Left kidney (tissue), 2 donors: ENCODE measurements around the gene FA2H. TPM values are rescaled to one million over a fixed set of nuclear protein-coding genes. Genes with fewer than 3 reads are reported as not detected.
"Not testable (repeated sequence)": the region's sequence is repeated elsewhere in the genome, so short reads cannot be mapped to it uniquely, and the experiment has no call there.

ENCODE experiments used
- DNase-seq: peaks from one replicate; pipeline ENCODE4 v3.0.0-alpha.2; 2013
- polyA plus RNA-seq: library from polyadenylated mRNA; unstranded; fragments of 120-200 nt; gene quantifications from one replicate; pipeline ENCODE4 v1.2.1, GENCODE V29; 2013; ENCODE audit not compliant: insufficient read length

FA2H gene
- polyA plus RNA-seq, 1 donor: 3.1 TPM

- no peak for DNase-seq
Measured at GRCh38 chr16:74680681-74681080, 93.9 kb downstream of the FA2H start.

- DNase-seq: no peak
Measured at GRCh38 chr16:74679983-74680382, 94.6 kb downstream of the FA2H start.

- no peak for DNase-seq
Measured at GRCh38 chr16:74677868-74678267, 96.8 kb downstream of the FA2H start.

GRCh38 chr16:74673876-74674275, 100.7 kb downstream of the FA2H start:
- DNase-seq: no peak

- DNase-seq: not testable (repeated sequence)
Measured at GRCh38 chr16:74668877-74669276, 105.7 kb downstream of the FA2H start.

GRCh38 chr16:74667255-74667700, 107.3 kb downstream of the FA2H start:
- peak; percentile 36 for DNase-seq

- peak; percentile 97 for DNase-seq
Measured at GRCh38 chr16:74666425-74667254, 108.0 kb downstream of the FA2H start, which contains the start of gene RFWD3. TSS of gene RFWD3 (minus strand) at chr16:74666877. CDS start at chr16:74661449, 5,428 bp downstream.

GRCh38 chr16:74666010-74666421, 108.6 kb downstream of the FA2H start:
- no peak for DNase-seq

Other genes with a start within 250 kb of the FA2H start
- gene GLG1, start 167.7 kb downstream of the FA2H start, polyA plus RNA-seq: 183 TPM
- gene RFWD3, start 107.9 kb downstream of the FA2H start, polyA plus RNA-seq: 35.4 TPM
- gene MLKL, start 74.0 kb downstream of the FA2H start, polyA plus RNA-seq: 3.5 TPM
- 109 TPM for gene WDR59, start 210.3 kb upstream of the FA2H start, polyA plus RNA-seq
- 34.6 TPM for gene ZNRF1, start 224.2 kb upstream of the FA2H start, polyA plus RNA-seq